Ascending aorta (tissue), 2 donors: Measurements from ENCODE around the gene ECPAS. TPM values are rescaled to one million over a fixed set of nuclear protein-coding genes. Genes with fewer than 3 reads are reported as not detected.

Experiments used
- DNase-seq, 2 donors: peaks; one replicate each; pipeline ENCODE4 v3.0.0-alpha.2; 2019; ENCODE audit warnings: low spot score in 2 of 2
- H3K27ac ChIP-seq, 2 donors: fragments of 200-600 bp; sonication (generic); one replicate each; pipeline ENCODE4 v1.5.1; 2016 to 2017; ENCODE audit warnings: mild to moderate bottlenecking in 1 of 2
- H3K27me3 ChIP-seq: fragments of 200-600 bp; sonication (generic); one replicate; pipeline ENCODE4 v1.5.1; 2017
- H3K36me3 ChIP-seq, 2 donors: fragments of 200-600 bp; sonication (generic); one replicate each; pipeline ENCODE4 v1.5.1; 2016
- H3K4me1 ChIP-seq, 2 donors: fragments of 200-600 bp; sonication (generic); one replicate each; pipeline ENCODE4 v1.5.1; 2016 to 2017; ENCODE audit warnings: mild to moderate bottlenecking in 1 of 2
- H3K4me3 ChIP-seq, 2 donors: fragments of 200-600 bp; sonication (generic); one replicate each; pipeline ENCODE4 v1.5.1; 2016 to 2017; ENCODE audit warnings: mild to moderate bottlenecking in 1 of 2
- H3K9me3 ChIP-seq, 2 donors: fragments of 200-600 bp; sonication (generic); one replicate each; pipeline ENCODE4 v1.5.1; 2016
- intact Hi-C: fragments of 100-400 bp; cut with DNase I; formaldehyde crosslinking; loops from one replicate; pipeline ENCODE4 v1.15.1; 2023
- total RNA-seq: library from RNA; depleted of rRNA; stranded (reverse); fragments of >200 nt; gene quantifications from one replicate; pipeline ENCODE4 v1.1.0, GENCODE V29; 2016
- TF ChIP-seq, protein P1 (sequence below), 3 experiments: fragments of 200-600 bp in 2 of 3; fragments of 450-650 bp in 1 of 3; sonication (generic) in 2 of 3; IDR thresholded peaks; one replicate each; pipeline ENCODE4 v1.5.1; 2016 to 2019; ENCODE audit warnings: antibody characterized with exemption in 3 of 3, mild to moderate bottlenecking in 1 of 3, moderate library complexity in 1 of 3

The ECPAS gene
- total RNA-seq, 1 donor from 2014 or later: 32.6 TPM

GRCh38 chr9:111381006-111381405, 103.2 kb downstream of the ECPAS start:
- DNase-seq: no peak
- Histone ChIP-seq H3K36me3 (peaks cover 43 to 78% of the 10 kb centered on the region in 2 donors), H3K27me3 (no peaks in the 10 kb centered on the region), H3K27ac (no peak overlapping the region), H3K4me1 (no peaks in the 10 kb centered on the region), H3K9me3 (no peaks in the 10 kb centered on the region), H3K4me3 (no peak overlapping the region)
- TF ChIP-seq, protein P1, sequence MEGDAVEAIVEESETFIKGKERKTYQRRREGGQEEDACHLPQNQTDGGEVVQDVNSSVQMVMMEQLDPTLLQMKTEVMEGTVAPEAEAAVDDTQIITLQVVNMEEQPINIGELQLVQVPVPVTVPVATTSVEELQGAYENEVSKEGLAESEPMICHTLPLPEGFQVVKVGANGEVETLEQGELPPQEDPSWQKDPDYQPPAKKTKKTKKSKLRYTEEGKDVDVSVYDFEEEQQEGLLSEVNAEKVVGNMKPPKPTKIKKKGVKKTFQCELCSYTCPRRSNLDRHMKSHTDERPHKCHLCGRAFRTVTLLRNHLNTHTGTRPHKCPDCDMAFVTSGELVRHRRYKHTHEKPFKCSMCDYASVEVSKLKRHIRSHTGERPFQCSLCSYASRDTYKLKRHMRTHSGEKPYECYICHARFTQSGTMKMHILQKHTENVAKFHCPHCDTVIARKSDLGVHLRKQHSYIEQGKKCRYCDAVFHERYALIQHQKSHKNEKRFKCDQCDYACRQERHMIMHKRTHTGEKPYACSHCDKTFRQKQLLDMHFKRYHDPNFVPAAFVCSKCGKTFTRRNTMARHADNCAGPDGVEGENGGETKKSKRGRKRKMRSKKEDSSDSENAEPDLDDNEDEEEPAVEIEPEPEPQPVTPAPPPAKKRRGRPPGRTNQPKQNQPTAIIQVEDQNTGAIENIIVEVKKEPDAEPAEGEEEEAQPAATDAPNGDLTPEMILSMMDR (IDR thresholded peaks at IDR 0.05): no peak
- intact Hi-C loops: no loop called here

DNA sequence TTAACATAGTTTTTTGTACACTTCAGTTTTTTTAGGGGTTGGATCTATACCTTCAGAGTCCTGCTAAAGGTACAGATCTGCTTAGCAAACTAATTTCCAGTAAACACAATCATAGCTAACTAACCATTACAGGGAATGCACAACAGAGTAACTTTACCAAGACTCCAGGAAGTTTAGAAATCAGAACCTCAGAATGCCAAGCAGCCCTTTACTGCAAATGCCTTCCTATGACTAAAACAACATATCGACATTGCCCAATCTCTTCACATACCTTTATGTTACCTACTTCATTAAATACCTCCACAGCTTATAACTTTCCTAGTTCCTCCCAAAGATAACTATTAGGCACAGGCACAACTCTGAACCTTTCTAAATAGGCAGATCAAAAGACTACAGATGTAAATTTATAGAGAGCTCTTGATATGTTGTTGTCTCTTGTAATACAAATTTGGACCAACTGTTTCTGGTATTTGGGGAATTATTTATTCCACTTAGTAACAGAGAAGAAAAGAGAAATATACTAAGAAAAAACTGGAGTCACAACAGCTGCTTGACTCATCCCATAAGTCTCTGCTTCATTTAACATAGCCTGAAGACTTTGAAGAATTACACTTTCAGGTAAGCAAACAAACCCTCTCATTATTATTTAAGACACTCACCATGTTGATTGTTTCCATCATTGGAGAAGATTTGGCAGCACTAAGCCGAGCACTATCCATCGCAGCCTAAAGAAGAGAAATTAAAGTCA, 108.2 kb downstream of the ECPAS start:
- Histone ChIP-seq H3K9me3 (no peaks in the 10 kb centered on the region), H3K27ac (no peak overlapping the region), H3K36me3 (peaks cover 52 to 77% of the 10 kb centered on the region in 2 donors), H3K4me1 (no peaks in the 10 kb centered on the region), H3K4me3 (no peak overlapping the region), H3K27me3 (no peaks in the 10 kb centered on the region)
- TF ChIP-seq, protein P1 (IDR thresholded peaks at IDR 0.05): no peak
- no peak for DNase-seq
- intact Hi-C loops: no loop called here

GRCh38 chr9:111375062-111375461, 109.1 kb downstream of the ECPAS start:
- peaks cover 57 to 78% of the 10 kb centered on the region in 2 donors for H3K36me3 ChIP-seq
- H3K4me1 ChIP-seq: no peaks in the 10 kb centered on the region
- no peaks in the 10 kb centered on the region for H3K9me3 ChIP-seq
- intact Hi-C loops: no loop called here
- no peak overlapping the region for H3K4me3 ChIP-seq
- H3K27me3 ChIP-seq: no peaks in the 10 kb centered on the region
- no peak overlapping the region for H3K27ac ChIP-seq
- no peak for DNase-seq
- TF ChIP-seq, protein P1 (IDR thresholded peaks at IDR 0.05): no peak

GRCh38 chr9:111372297-111372696, 111.9 kb downstream of the ECPAS start:
- TF ChIP-seq, protein P1 (IDR thresholded peaks at IDR 0.05): no peak
- no peaks in the 10 kb centered on the region for H3K27me3 ChIP-seq
- H3K9me3 ChIP-seq: no peaks in the 10 kb centered on the region
- no peak overlapping the region for H3K4me3 ChIP-seq
- intact Hi-C loops: no loop called here
- H3K36me3 ChIP-seq: peaks cover 74 to 81% of the 10 kb centered on the region in 2 donors
- no peaks in the 10 kb centered on the region for H3K4me1 ChIP-seq
- H3K27ac ChIP-seq: no peak overlapping the region
- no peak for DNase-seq

DNA sequence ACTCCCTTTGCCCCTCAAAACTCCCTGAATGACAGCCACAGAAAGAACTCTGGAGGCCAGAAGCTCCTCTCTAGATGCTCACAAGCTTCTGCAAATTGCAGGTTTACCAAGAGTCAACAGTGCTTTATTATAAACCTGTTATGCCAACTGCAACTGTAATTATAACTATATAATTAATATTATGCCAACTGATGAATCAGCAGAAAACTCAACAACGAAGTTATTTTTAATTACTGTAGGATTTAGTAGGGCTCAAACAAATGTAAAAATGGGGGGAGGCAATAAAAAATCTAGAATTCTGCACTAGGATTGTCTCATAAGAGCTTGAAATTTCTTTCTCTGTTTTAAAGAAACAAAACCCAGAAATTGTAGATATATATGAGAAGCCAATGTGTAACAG, 117.2 kb downstream of the ECPAS start:
- Histone ChIP-seq H3K27me3 (no peaks in the 10 kb centered on the region), H3K27ac (no peak overlapping the region), H3K4me3 (no peak overlapping the region), H3K9me3 (no peaks in the 10 kb centered on the region), H3K4me1 (no peaks in the 10 kb centered on the region), H3K36me3 (peaks cover 56 to 97% of the 10 kb centered on the region in 2 donors)
- TF ChIP-seq, protein P1 (IDR thresholded peaks at IDR 0.05): no peak
- DNase-seq: no peak
- intact Hi-C loops: no loop called here
